SK-N-SH treated with all-trans-retinoic acid at 6 μM for 48 hours (cell line): ENCODE measurements around the gene ZNF136.

Experiments used
- ATAC-seq: fragments of 200-7000 bp; cut with Tn5 transposase; 3 replicates; pipeline ENCODE4 v1.9.1; 2020; ENCODE audit warnings: mild to moderate bottlenecking, moderate library complexity
- ARNTL ChIP-seq: fragments of 450-650 bp; formaldehyde crosslinking; IDR thresholded peaks from 2 replicates; pipeline ENCODE4 v1.5.0; 2020; ENCODE audit warnings: low read depth, mild to moderate bottlenecking, moderate library complexity, borderline replicate concordance
- BACH2 ChIP-seq: fragments of 250-450 bp; sonication (Bioruptor Pico); IDR thresholded peaks from 2 replicates; pipeline ENCODE4 v1.9.0; 2021; ENCODE audit warnings: mild to moderate bottlenecking, borderline replicate concordance
- CREB5 ChIP-seq: fragments of 250-450 bp; sonication (Bioruptor Pico); IDR thresholded peaks from 2 replicates; pipeline ENCODE4 v1.5.1; 2020; ENCODE audit warnings: low read depth, mild to moderate bottlenecking, moderate library complexity
- CSRNP3 ChIP-seq: fragments of 250-450 bp; sonication (Bioruptor Pico); IDR thresholded peaks from 2 replicates; pipeline ENCODE4 v1.5.1; 2021; ENCODE audit warnings: mild to moderate bottlenecking, moderate library complexity
- GLIS3 ChIP-seq: fragments of 250-450 bp; sonication (Bioruptor Pico); IDR thresholded peaks from 2 replicates; pipeline ENCODE4 v1.5.0; 2020; ENCODE audit warnings: mild to moderate bottlenecking, moderate library complexity
- OSR1 ChIP-seq: fragments of 250-450 bp; sonication (Bioruptor Pico); IDR thresholded peaks from 2 replicates; pipeline ENCODE4 v1.8.0; 2022; ENCODE audit warnings: moderate library complexity, mild to moderate bottlenecking, inconsistent platforms
- PPARA ChIP-seq: fragments of 250-450 bp; sonication (Bioruptor Pico); IDR thresholded peaks from 2 replicates; pipeline ENCODE4 v1.5.0; 2020; ENCODE audit warnings: mild to moderate bottlenecking, borderline replicate concordance
- RARB ChIP-seq: fragments of 250-450 bp; sonication (Bioruptor Pico); IDR thresholded peaks from 2 replicates; pipeline ENCODE4 v1.8.0; 2021; ENCODE audit warnings: mild to moderate bottlenecking, moderate library complexity
- SNAI2 ChIP-seq: fragments of 250-450 bp; sonication (Bioruptor Pico); IDR thresholded peaks from 2 replicates; pipeline ENCODE4 v1.5.0; 2020; ENCODE audit warnings: mild to moderate bottlenecking, moderate library complexity
- TCF4 ChIP-seq: fragments of 250-450 bp; sonication (Bioruptor Pico); IDR thresholded peaks from 2 replicates; pipeline ENCODE4 v1.8.0; 2021; ENCODE audit warnings: mild to moderate bottlenecking, moderate library complexity, borderline replicate concordance
- TOX ChIP-seq: fragments of 250-450 bp; sonication (Bioruptor Pico); IDR thresholded peaks from 2 replicates; pipeline ENCODE4 v1.8.0; 2021; ENCODE audit warnings: mild to moderate bottlenecking, moderate library complexity, borderline replicate concordance
- TSHZ2 ChIP-seq: fragments of 250-450 bp; sonication (Bioruptor Pico); IDR thresholded peaks from 2 replicates; pipeline ENCODE4 v1.5.0; 2020; ENCODE audit warnings: mild to moderate bottlenecking, moderate library complexity
- ZC3H10 ChIP-seq: fragments of 250-450 bp; sonication (Bioruptor Pico); IDR thresholded peaks from 2 replicates; pipeline ENCODE4 v1.5.1; 2021; ENCODE audit warnings: mild to moderate bottlenecking, moderate library complexity
- ZFP3 ChIP-seq: fragments of 250-450 bp; sonication (Bioruptor Pico); IDR thresholded peaks from 2 replicates; pipeline ENCODE4 v1.5.0; 2020; ENCODE audit warnings: mild to moderate bottlenecking, moderate library complexity
- ZFP30 ChIP-seq: fragments of 450-650 bp; formaldehyde crosslinking; IDR thresholded peaks from 2 replicates; pipeline ENCODE4 v1.5.0; 2022; ENCODE audit warnings: mild to moderate bottlenecking, moderate library complexity
- ZNF565 ChIP-seq: fragments of 450-650 bp; formaldehyde crosslinking; conservative IDR thresholded peaks from 2 replicates; pipeline ENCODE4 v1.5.0; 2020; ENCODE audit warnings: low read depth, mild to moderate bottlenecking, moderate library complexity
- ZNF70 ChIP-seq: fragments of 450-650 bp; formaldehyde crosslinking; IDR thresholded peaks from 2 replicates; pipeline ENCODE4 v1.5.0; 2020; ENCODE audit warnings: mild to moderate bottlenecking, moderate library complexity
- ZNF8 ChIP-seq: fragments of 450-650 bp; formaldehyde crosslinking; IDR thresholded peaks from 2 replicates; pipeline ENCODE4 v1.5.0; 2020; ENCODE audit warnings: mild to moderate bottlenecking, moderate library complexity
- TF ChIP-seq, protein P1 (sequence below): fragments of 250-450 bp; sonication (Bioruptor Pico); IDR thresholded peaks from 2 replicates; pipeline ENCODE4 v1.8.0; 2021; ENCODE audit warnings: low read depth, mild to moderate bottlenecking, moderate library complexity, borderline replicate concordance
- TF ChIP-seq, protein P2 (sequence below): fragments of 250-450 bp; sonication (Bioruptor Pico); IDR thresholded peaks from 2 replicates; pipeline ENCODE4 v1.8.0; 2020; ENCODE audit warnings: mild to moderate bottlenecking, moderate library complexity, borderline replicate concordance

The ZNF136 gene

DNA sequence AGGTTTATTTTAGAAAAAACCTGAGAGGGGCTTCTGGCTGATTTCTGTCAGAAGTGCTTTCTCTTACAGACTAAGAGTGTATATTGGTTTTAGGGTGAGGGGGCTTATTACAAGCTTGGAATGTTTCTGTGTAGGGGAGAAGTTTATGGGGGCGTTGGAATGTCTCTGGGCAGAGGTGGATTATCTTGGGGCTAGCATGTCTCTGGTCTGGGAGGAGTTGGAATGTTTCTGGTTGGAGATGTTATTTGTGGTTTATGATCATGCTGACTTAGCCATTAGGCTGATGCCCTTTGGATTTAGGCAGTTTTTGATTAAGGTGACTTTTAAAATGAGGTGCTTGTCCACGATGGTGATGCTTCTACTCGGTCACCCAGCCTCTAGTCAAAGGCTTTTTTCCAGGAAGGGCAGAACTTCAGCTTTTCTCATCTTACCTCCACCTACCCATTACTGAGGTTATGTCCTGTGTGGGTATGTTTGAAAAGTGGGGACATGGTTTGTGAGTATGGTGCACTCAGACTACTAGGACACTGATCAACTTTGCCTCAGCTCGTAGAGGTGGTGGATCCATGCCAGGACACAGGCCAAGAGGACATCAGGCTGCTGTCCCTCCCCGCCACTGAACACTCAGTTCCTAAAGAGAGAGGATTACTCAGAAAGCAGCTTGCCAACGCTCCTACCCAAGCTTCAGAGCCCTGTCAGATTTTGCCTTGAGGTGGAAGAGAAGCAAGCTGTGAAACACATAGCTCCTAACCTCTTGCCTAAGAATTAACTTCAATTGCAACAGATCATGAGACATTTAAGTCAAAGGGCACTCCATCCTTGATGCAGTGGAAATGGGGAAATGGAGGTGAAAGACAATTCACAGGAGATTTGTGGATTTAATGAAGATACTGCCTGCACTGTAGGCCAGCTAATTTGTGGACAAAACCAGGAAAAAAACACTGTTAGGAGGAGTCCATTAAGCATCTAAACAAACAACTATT, 68.1 kb downstream of the ZNF136 start:
- ATAC-seq: no peak
- TF ChIP-seq GLIS3 (CRISPR knock-in tag): no peak
- TF ChIP-seq ZNF70 (CRISPR knock-in tag): no peak
- no peak for TF ChIP-seq CSRNP3 (CRISPR knock-in tag)
- no peak for TF ChIP-seq OSR1 (CRISPR knock-in tag)
- no peak for TF ChIP-seq ARNTL
- no peak for TF ChIP-seq BACH2 (CRISPR knock-in tag)
- no peak for TF ChIP-seq TOX (CRISPR knock-in tag)
- TF ChIP-seq, protein P1, sequence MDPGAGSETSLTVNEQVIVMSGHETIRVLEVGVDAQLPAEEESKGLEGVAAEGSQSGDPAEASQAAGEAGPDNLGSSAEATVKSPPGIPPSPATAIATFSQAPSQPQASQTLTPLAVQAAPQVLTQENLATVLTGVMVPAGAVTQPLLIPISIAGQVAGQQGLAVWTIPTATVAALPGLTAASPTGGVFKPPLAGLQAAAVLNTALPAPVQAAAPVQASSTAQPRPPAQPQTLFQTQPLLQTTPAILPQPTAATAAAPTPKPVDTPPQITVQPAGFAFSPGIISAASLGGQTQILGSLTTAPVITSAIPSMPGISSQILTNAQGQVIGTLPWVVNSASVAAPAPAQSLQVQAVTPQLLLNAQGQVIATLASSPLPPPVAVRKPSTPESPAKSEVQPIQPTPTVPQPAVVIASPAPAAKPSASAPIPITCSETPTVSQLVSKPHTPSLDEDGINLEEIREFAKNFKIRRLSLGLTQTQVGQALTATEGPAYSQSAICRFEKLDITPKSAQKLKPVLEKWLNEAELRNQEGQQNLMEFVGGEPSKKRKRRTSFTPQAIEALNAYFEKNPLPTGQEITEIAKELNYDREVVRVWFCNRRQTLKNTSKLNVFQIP (CRISPR knock-in tag): no peak
- TF ChIP-seq TSHZ2: no peak

- TF ChIP-seq CSRNP3 (CRISPR knock-in tag): no peak
- TF ChIP-seq OSR1 (CRISPR knock-in tag): no peak
- TF ChIP-seq PPARA (CRISPR knock-in tag): no peak
- no peak for TF ChIP-seq GLIS3 (CRISPR knock-in tag)
- no peak for TF ChIP-seq SNAI2
- TF ChIP-seq ZNF565 (CRISPR knock-in tag): no peak
- TF ChIP-seq ZNF8 (CRISPR knock-in tag): no peak
- TF ChIP-seq ZC3H10 (CRISPR knock-in tag): no peak
- no peak for TF ChIP-seq RARB (CRISPR knock-in tag)
- no peak for TF ChIP-seq BACH2 (CRISPR knock-in tag)
- TF ChIP-seq, protein P2, sequence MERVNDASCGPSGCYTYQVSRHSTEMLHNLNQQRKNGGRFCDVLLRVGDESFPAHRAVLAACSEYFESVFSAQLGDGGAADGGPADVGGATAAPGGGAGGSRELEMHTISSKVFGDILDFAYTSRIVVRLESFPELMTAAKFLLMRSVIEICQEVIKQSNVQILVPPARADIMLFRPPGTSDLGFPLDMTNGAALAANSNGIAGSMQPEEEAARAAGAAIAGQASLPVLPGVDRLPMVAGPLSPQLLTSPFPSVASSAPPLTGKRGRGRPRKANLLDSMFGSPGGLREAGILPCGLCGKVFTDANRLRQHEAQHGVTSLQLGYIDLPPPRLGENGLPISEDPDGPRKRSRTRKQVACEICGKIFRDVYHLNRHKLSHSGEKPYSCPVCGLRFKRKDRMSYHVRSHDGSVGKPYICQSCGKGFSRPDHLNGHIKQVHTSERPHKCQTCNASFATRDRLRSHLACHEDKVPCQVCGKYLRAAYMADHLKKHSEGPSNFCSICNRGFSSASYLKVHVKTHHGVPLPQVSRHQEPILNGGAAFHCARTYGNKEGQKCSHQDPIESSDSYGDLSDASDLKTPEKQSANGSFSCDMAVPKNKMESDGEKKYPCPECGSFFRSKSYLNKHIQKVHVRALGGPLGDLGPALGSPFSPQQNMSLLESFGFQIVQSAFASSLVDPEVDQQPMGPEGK: no peak
- no peak for TF ChIP-seq TCF4 (CRISPR knock-in tag)
- TF ChIP-seq ZFP3: no peak
- TF ChIP-seq CREB5 (CRISPR knock-in tag): no peak
- TF ChIP-seq ZNF70 (CRISPR knock-in tag): no peak
- TF ChIP-seq ZFP30 (CRISPR knock-in tag): no peak
- no peak for TF ChIP-seq TSHZ2
- ATAC-seq: no peak
Measured at GRCh38 chr19:12232961-12233360, 70.1 kb downstream of the ZNF136 start.
